Activated CD8-positive, alpha-beta T cell treated with anti-CD3 and anti-CD28 coated beads for 36 hours (primary cell): ENCODE data around the gene AFAP1. TPM values are rescaled to one million over a fixed set of nuclear protein-coding genes. Genes with fewer than 3 reads are reported as not detected.

Source experiments
- ATAC-seq: fragments of 200-7000 bp; cut with Tn5 transposase; one replicate; pipeline ENCODE4 v1.10.0; 2021; ENCODE audit warnings: mild to moderate bottlenecking, moderate library complexity
- CTCF ChIA-PET: fragments of 350-600 bp; sonication (Branson Sonifier 250); formaldehyde crosslinking; loops from one replicate; lab custom pipeline; 2021; ENCODE audit warnings: antibody characterized with exemption; lab: Charles Lee
- POLR2A ChIA-PET: fragments of 350-600 bp; sonication (Branson Sonifier 250); formaldehyde crosslinking; loops from one replicate; lab custom pipeline; 2021; ENCODE audit warnings: antibody characterized with exemption; lab: Charles Lee
- DNase-seq: peaks from one replicate; pipeline ENCODE4 v3.0.0-alpha.2; 2020
- H3K27ac Mint-ChIP-seq: one replicate; pipeline ENCODE4 v1.8.0; 2021; ENCODE audit warnings: mild to moderate bottlenecking, mixed read lengths
- H3K27me3 Mint-ChIP-seq: one replicate; pipeline ENCODE4 v1.8.0; 2021; ENCODE audit warnings: mixed read lengths
- H3K36me3 Mint-ChIP-seq: one replicate; pipeline ENCODE4 v1.8.0; 2021; ENCODE audit warnings: low read depth, mixed read lengths
- H3K4me1 Mint-ChIP-seq: one replicate; pipeline ENCODE4 v1.8.0; 2021; ENCODE audit warnings: low read depth, mixed read lengths
- H3K4me3 Mint-ChIP-seq: one replicate; pipeline ENCODE4 v1.8.0; 2021; ENCODE audit warnings: mild to moderate bottlenecking, moderate library complexity, mixed read lengths
- H3K9me3 Mint-ChIP-seq: one replicate; pipeline ENCODE4 v1.8.0; 2021; ENCODE audit warnings: mixed read lengths
- intact Hi-C: fragments of 100-400 bp; cut with micrococcal nuclease; formaldehyde crosslinking; loops from one replicate; pipeline ENCODE4 v1.10.0; 2022
- total RNA-seq, 2 experiments: library from RNA; stranded (reverse); gene quantifications; one replicate each; pipeline ENCODE4 v1.2.3, GENCODE V29; 2021
- TF ChIP-seq, protein P1 (sequence below): fragments of 200-600 bp; IDR thresholded peaks from one replicate; pipeline ENCODE4 v1.8.0; 2022; ENCODE audit warnings: antibody characterized with exemption, mild to moderate bottlenecking

AFAP1 gene
- total RNA-seq, 2 experiments from 2014 or later: 25.5 to 26.5 TPM

DNA sequence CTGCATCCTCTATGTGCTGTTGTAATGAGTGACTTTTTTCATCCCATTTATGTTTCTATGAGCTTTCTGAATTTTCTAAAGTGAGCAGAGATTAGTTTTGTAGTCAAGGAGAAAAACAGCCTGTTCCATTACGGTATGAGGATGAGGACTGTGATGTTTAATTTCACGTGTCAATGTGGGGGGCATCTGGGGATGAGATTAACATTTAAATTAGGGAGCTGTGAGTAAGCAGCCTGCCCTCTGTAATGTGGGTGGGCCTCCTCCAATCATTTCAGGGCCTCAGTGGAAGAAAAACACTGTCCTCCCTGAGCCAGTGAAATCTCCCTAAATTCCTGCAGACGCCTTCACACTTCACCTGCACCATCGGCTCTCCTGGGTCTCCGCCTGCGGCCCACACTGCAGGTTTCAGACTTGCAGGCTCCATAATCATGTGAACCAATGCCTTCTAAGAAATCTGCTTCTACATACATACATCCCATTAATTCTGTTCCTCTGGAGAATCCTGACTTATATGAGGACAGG lies 121.7 kb downstream of the AFAP1 start:
- H3K27ac Mint-ChIP-seq: no peak overlapping the region
- H3K27me3 Mint-ChIP-seq: no peaks in the 10 kb centered on the region
- TF ChIP-seq, protein P1, sequence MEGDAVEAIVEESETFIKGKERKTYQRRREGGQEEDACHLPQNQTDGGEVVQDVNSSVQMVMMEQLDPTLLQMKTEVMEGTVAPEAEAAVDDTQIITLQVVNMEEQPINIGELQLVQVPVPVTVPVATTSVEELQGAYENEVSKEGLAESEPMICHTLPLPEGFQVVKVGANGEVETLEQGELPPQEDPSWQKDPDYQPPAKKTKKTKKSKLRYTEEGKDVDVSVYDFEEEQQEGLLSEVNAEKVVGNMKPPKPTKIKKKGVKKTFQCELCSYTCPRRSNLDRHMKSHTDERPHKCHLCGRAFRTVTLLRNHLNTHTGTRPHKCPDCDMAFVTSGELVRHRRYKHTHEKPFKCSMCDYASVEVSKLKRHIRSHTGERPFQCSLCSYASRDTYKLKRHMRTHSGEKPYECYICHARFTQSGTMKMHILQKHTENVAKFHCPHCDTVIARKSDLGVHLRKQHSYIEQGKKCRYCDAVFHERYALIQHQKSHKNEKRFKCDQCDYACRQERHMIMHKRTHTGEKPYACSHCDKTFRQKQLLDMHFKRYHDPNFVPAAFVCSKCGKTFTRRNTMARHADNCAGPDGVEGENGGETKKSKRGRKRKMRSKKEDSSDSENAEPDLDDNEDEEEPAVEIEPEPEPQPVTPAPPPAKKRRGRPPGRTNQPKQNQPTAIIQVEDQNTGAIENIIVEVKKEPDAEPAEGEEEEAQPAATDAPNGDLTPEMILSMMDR: no peak
- H3K9me3 Mint-ChIP-seq: no peaks in the 10 kb centered on the region
- H3K4me3 Mint-ChIP-seq: no peak overlapping the region
- ChIA-PET POLR2A (interaction anchor here (1.0 kb wide), 1 partner anchor 75 kb away, joined by 3 read pairs; no protein-coding TSS in a partner anchor), CTCF (interaction anchor here (2.4 kb wide), 1 partner anchor 13 kb away, joined by 10 read pairs; no protein-coding TSS in a partner anchor)
- peaks cover 18% of the 10 kb centered on the region for H3K36me3 Mint-ChIP-seq
- DNase-seq (no peak), ATAC-seq (no peak)
- no peaks in the 10 kb centered on the region for H3K4me1 Mint-ChIP-seq
- intact Hi-C loops: no loop called here

DNA sequence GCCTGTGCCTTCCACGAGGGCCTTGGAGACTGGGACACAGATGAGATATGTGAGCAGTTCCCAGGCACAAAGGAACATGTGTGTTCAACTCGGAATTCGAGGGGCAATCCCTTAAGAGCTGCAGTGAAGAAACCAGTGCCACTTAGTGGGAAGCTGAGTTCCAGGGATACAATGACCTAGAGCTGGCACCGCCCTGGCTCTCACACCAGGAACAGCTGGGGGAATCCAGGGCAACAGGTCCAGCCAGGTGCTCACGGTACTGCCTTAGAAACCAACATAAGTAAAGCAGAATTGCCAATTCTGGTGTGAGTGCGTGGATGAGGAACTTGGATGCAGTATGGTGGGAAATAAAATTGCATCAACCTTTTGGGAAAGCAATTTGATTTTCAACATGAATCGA lies 122.9 kb downstream of the AFAP1 start:
- DNase-seq (no peak), ATAC-seq (no peak)
- H3K4me1 Mint-ChIP-seq: no peaks in the 10 kb centered on the region
- no peak overlapping the region for H3K27ac Mint-ChIP-seq
- H3K4me3 Mint-ChIP-seq: no peak overlapping the region
- H3K9me3 Mint-ChIP-seq: no peaks in the 10 kb centered on the region
- intact Hi-C loops: no loop called here
- H3K27me3 Mint-ChIP-seq: no peaks in the 10 kb centered on the region
- peaks cover 18% of the 10 kb centered on the region for H3K36me3 Mint-ChIP-seq
- ChIA-PET POLR2A (no interaction called here), CTCF (interaction anchor here (2.4 kb wide), 2 partner anchors 12 to 15 kb away, joined by 10 to 14 read pairs; no protein-coding TSS in a partner anchor)
- TF ChIP-seq, protein P1: no peak

DNA sequence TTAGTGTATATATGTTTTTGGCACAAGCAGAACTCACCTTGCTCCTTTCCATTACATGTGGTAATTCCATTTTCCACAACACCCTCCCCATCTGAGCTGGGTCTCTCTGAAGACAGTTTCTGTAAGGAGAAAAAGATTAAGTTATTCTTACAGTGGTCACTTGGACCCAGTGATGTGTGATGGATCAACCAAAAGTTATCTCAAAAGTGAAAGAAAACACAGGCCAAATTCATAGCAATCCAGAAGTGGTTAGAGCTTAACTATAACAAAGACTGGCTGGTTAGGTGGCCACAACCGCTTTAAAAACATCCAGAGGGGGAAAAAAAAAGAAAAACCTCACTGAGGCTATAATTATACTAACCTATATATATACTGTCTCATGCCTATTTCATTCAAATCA lies 123.7 kb downstream of the AFAP1 start:
- DNase-seq (no peak), ATAC-seq (no peak)
- H3K4me3 Mint-ChIP-seq: no peak overlapping the region
- TF ChIP-seq, protein P1: no peak
- intact Hi-C loops: no loop called here
- H3K4me1 Mint-ChIP-seq: no peaks in the 10 kb centered on the region
- H3K9me3 Mint-ChIP-seq: no peaks in the 10 kb centered on the region
- H3K27ac Mint-ChIP-seq: no peak overlapping the region
- H3K27me3 Mint-ChIP-seq: no peaks in the 10 kb centered on the region
- ChIA-PET CTCF (interaction anchor here (1.0 to 2.4 kb wide), 3 partner anchors 11 to 28 kb away, joined by 3 to 14 read pairs (median 10); no protein-coding TSS in a partner anchor), POLR2A (no interaction called here)
- H3K36me3 Mint-ChIP-seq: peaks cover 18% of the 10 kb centered on the region

DNA sequence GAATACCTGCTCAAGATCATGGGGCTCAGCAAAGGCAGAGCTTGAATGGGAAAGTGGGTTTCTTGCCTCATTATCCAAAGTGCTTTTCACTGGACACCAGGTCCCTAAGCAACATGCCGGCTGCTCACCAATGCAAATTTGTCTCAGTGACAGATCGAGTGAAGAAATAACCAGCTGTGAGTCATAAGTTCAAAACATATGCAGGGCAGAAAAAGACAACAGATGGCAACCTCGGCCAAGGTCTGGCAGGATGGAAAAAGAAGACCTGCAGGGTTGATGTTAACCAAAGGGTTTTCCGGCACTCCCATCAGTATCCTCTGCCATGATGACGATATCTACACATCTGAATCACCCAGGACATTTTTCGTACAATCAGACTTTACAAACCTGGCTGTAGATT lies 124.1 kb downstream of the AFAP1 start:
- intact Hi-C loops: no loop called here
- H3K36me3 Mint-ChIP-seq: peaks cover 18% of the 10 kb centered on the region
- ATAC-seq (no peak), DNase-seq (no peak)
- no peak overlapping the region for H3K4me3 Mint-ChIP-seq
- CTCF ChIA-PET: interaction anchor here (1.0 to 2.4 kb wide), 2 partner anchors 13 to 29 kb away, joined by 3 to 14 read pairs; no protein-coding TSS in a partner anchor
- no peaks in the 10 kb centered on the region for H3K27me3 Mint-ChIP-seq
- no peak overlapping the region for H3K27ac Mint-ChIP-seq
- TF ChIP-seq, protein P1: no peak
- no peaks in the 10 kb centered on the region for H3K4me1 Mint-ChIP-seq
- H3K9me3 Mint-ChIP-seq: no peaks in the 10 kb centered on the region
- POLR2A ChIA-PET: interaction anchor here (0.8 kb wide), 1 partner anchor 57 kb away, joined by 3 read pairs; no protein-coding TSS in a partner anchor

DNA sequence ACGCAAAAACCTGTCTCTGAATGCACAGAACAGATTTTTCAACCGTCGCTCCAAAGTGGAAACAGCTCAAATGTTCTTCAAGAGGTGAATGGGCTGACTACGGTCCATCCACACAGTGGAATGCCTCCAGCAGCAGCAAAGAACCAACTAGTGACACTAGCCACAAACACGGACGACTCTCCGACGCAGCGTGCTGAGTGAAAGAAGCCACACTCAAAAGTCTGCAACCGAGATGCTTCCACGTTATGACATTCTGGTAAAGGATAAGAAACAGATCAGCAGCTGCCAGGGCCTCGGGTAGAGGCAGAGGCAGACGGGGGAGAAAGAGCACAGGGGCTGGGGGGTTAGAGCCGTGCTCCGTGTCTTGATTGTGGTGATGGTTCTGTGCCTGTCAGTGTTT lies 125.2 kb downstream of the AFAP1 start:
- Mint-ChIP-seq H3K36me3 (peaks cover 18% of the 10 kb centered on the region), H3K27me3 (no peaks in the 10 kb centered on the region), H3K27ac (no peak overlapping the region), H3K9me3 (no peaks in the 10 kb centered on the region), H3K4me3 (no peak overlapping the region), H3K4me1 (no peaks in the 10 kb centered on the region)
- DNase-seq (no peak), ATAC-seq (no peak)
- TF ChIP-seq, protein P1: no peak
- CTCF ChIA-PET: interaction anchor here (1.0 to 2.4 kb wide), 3 partner anchors 10 to 31 kb away, joined by 4 to 14 read pairs (median 5); no protein-coding TSS in a partner anchor
- intact Hi-C loops: no loop called here
- POLR2A ChIA-PET: interaction anchor here (0.8 kb wide), 1 partner anchor 55 kb away, joined by 3 read pairs; no protein-coding TSS in a partner anchor
